Calu3 (cell line): ENCODE results near the gene WNT8A. TPM values are rescaled to one million over a fixed set of nuclear protein-coding genes. Genes with fewer than 3 reads are reported as not detected.
A peak's percentile ranks its signal among the peaks of the same experiment; 100 is the strongest.

Experiments used
- BruUV-seq: library from RNA; stranded (reverse); fragments of 400-500 nt; replicated peaks from 2 replicates; lab custom pipeline; 2021; lab: Mats Ljungman, UMichigan
- CTCF ChIA-PET: fragments of 300-600 bp; sonication (Branson Sonifier 250); formaldehyde crosslinking; loops from one replicate; lab custom pipeline; 2022; ENCODE audit warnings: antibody characterized with exemption; lab: Charles Lee
- DNase-seq: peaks from one replicate; pipeline ENCODE4 v3.0.0; 2022
- H3K27ac Mint-ChIP-seq: one replicate; pipeline ENCODE4 v1.8.0; 2022; ENCODE audit warnings: mixed read lengths; ENCODE audit not compliant: unreplicated experiment
- H3K27me3 Mint-ChIP-seq: one replicate; pipeline ENCODE4 v1.8.0; 2022; ENCODE audit warnings: mixed read lengths; ENCODE audit not compliant: unreplicated experiment
- H3K36me3 Mint-ChIP-seq: one replicate; pipeline ENCODE4 v1.8.0; 2022; ENCODE audit warnings: mild to moderate bottlenecking, moderate library complexity, mixed read lengths; ENCODE audit not compliant: insufficient read depth, unreplicated experiment
- H3K4me1 Mint-ChIP-seq: one replicate; pipeline ENCODE4 v1.8.0; 2022; ENCODE audit warnings: mild to moderate bottlenecking, low read depth, mixed read lengths; ENCODE audit not compliant: unreplicated experiment
- H3K4me3 Mint-ChIP-seq: one replicate; pipeline ENCODE4 v1.8.0; 2022; ENCODE audit warnings: mild to moderate bottlenecking, low read depth, moderate library complexity, mixed read lengths; ENCODE audit not compliant: unreplicated experiment
- H3K9me3 Mint-ChIP-seq: one replicate; pipeline ENCODE4 v1.8.0; 2022; ENCODE audit warnings: low read depth, mixed read lengths; ENCODE audit not compliant: unreplicated experiment
- intact Hi-C: fragments of 100-400 bp; cut with micrococcal nuclease; formaldehyde crosslinking; loops from one replicate; pipeline ENCODE4 v1.10.0; 2022; ENCODE audit not compliant: unreplicated experiment
- total RNA-seq: library from RNA; stranded (reverse); gene quantifications from 2 replicates; pipeline ENCODE4 v1.2.3, GENCODE V29; 2022
- TF ChIP-seq, protein P1 (sequence below): fragments of 200-600 bp; IDR thresholded peaks from one replicate; pipeline ENCODE4 v1.8.0; 2022; ENCODE audit warnings: antibody characterized with exemption; ENCODE audit not compliant: unreplicated experiment

WNT8A gene
- total RNA-seq, 1 experiment from 2014 or later, result not detected

DNA sequence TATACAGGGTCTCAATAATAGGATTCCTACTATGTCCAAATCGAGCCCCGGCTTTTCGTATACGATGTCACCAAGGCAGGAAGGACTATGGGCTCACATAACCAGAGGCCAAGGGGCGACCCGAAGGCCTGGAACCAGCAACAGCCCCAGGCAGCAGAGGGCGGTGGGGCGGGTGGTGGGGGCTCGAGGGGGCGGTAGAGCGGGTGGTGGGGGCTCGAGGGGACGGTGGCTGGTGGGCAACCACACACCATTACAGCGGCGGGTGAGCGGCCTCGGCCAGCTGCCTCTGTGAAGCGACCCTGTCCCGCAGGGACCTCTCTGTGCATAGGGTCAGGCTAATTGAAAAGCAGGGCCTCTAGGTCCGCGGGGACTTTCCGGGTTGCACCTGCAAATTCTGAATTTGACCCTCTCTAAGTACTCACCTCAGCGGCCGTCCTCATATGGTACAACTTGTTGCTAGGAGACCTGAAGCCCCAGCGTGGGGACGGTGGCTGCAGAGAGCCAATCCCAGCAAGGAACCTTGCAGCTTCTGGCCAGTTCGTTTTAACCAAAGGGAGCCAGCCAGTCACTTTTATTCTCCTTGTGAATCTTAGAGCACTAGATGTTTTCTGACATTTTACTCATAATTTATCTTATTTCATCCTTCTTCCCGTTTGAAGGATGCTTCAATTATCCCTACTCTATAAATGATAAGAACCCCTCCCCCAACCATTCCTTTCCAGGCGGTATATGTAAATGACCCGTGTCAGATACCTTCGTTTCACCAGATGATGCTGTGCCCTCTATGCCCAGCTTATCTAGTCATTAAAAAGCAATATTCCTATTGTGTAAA lies 55.3 kb downstream of the WNT8A start, which contains the start of gene NME5:
Gene NME5, minus strand, starts transcription at position 480 of the 832 bp plus-strand sequence. CDS start 648 bp downstream, outside the sequence.
- Mint-ChIP-seq H3K9me3 (no peaks in the 10 kb centered on the region), H3K36me3 (no peaks in the 10 kb centered on the region), H3K27ac (no peak within 1 kb of the TSS), H3K27me3 (no peaks in the 10 kb centered on the region), H3K4me3 (peak within 1 kb of the TSS; percentile 70), H3K4me1 (no peaks in the 10 kb centered on the region)
- CTCF ChIA-PET, result no interaction called here
- intact Hi-C loops, result loop anchor here (10.0 kb wide), 1 partner anchor 504 kb away; no protein-coding TSS in a partner anchor
- BruUV-seq, result no TSS peak
- TF ChIP-seq, protein P1, sequence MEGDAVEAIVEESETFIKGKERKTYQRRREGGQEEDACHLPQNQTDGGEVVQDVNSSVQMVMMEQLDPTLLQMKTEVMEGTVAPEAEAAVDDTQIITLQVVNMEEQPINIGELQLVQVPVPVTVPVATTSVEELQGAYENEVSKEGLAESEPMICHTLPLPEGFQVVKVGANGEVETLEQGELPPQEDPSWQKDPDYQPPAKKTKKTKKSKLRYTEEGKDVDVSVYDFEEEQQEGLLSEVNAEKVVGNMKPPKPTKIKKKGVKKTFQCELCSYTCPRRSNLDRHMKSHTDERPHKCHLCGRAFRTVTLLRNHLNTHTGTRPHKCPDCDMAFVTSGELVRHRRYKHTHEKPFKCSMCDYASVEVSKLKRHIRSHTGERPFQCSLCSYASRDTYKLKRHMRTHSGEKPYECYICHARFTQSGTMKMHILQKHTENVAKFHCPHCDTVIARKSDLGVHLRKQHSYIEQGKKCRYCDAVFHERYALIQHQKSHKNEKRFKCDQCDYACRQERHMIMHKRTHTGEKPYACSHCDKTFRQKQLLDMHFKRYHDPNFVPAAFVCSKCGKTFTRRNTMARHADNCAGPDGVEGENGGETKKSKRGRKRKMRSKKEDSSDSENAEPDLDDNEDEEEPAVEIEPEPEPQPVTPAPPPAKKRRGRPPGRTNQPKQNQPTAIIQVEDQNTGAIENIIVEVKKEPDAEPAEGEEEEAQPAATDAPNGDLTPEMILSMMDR, result no peak
- peak; percentile 76 for DNase-seq

DNA sequence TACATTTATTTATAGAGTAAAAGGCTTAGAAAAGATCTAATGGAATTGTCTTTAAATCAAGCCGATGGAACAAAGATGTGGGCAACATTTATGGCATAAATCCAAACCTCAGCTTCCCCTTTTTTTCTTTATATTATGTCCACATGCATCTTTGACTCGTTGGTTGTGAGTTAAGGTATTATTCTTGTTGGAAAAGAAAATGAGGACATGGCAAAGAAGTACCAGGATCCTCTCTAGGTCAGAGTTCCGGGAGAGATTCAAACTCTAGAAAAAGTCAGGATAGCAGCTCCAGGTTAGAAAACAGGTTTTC lies 55.9 kb downstream of the WNT8A start:
- H3K4me3 Mint-ChIP-seq, result peak overlapping the region; percentile 70
- H3K9me3 Mint-ChIP-seq, result no peaks in the 10 kb centered on the region
- DNase-seq, result no peak
- intact Hi-C loops, result loop anchor here (10.0 kb wide), 1 partner anchor 505 kb away; no protein-coding TSS in a partner anchor
- H3K27me3 Mint-ChIP-seq, result no peaks in the 10 kb centered on the region
- no TSS peak for BruUV-seq
- H3K27ac Mint-ChIP-seq, result no peak overlapping the region
- H3K4me1 Mint-ChIP-seq, result no peaks in the 10 kb centered on the region
- H3K36me3 Mint-ChIP-seq, result no peaks in the 10 kb centered on the region
- TF ChIP-seq, protein P1, result no peak
- CTCF ChIA-PET, result no interaction called here

DNA sequence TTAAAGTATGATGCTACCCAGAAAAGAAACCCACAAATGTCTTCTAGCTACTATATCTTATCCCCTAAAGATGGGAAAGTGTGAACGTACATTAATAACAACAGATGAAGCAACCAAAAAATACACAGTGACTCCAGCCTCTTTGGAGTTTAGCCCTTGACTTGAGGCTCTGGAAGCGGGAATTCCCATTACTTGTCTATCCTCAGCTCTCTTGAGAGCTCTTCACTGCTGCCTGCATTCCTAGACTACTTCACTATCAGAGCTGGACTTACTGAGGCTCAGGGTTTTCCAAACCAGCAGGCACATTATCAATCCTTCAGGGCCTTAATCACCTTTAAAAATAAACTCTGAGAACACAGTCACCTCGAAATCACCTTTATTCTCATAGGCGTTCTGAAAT lies 56.4 kb downstream of the WNT8A start:
- H3K4me3 Mint-ChIP-seq, result no peak overlapping the region
- TF ChIP-seq, protein P1, result no peak

More for the DNA sequence above, 56.4 kb downstream of the WNT8A start:
- no peaks in the 10 kb centered on the region for H3K36me3 Mint-ChIP-seq
- BruUV-seq, result no TSS peak
- no peaks in the 10 kb centered on the region for H3K9me3 Mint-ChIP-seq
- no peak overlapping the region for H3K27ac Mint-ChIP-seq
- DNase-seq, result no peak
- intact Hi-C loops, result no loop called here
- CTCF ChIA-PET, result no interaction called here
- H3K4me1 Mint-ChIP-seq, result no peaks in the 10 kb centered on the region
- no peaks in the 10 kb centered on the region for H3K27me3 Mint-ChIP-seq

Other genes with a start within 250 kb of the WNT8A start
- gene MYOT, start 216.2 kb upstream of the WNT8A start, total RNA-seq, result not detected in 2 replicates
- not detected in 2 replicates for gene PKD2L2, start 194.6 kb upstream of the WNT8A start, total RNA-seq
- gene FAM13B, start 51.0 kb upstream of the WNT8A start, total RNA-seq, result 34.9 and 42.5 TPM in 2 replicates
- 3.9 and 4.0 TPM in 2 replicates for gene NME5, start 55.4 kb downstream of the WNT8A start, total RNA-seq
- 120 and 124 TPM in 2 replicates for gene BRD8, start 94.6 kb downstream of the WNT8A start, total RNA-seq
- gene KIF20A, start 95.1 kb downstream of the WNT8A start, total RNA-seq, result 52.6 and 68.9 TPM in 2 replicates
- 45.8 and 46.9 TPM in 2 replicates for gene CDC23, start 129.3 kb downstream of the WNT8A start, total RNA-seq
- gene GFRA3, start 190.6 kb downstream of the WNT8A start, total RNA-seq, result 0.54 and 0.83 TPM in 2 replicates
- gene CDC25C, start 247.8 kb downstream of the WNT8A start, total RNA-seq, result 14.9 and 15.4 TPM in 2 replicates